HEK293T (cell line): ENCODE measurements around the gene DHRSX.
"Not testable (repeated sequence)": the region's sequence is repeated elsewhere in the genome, so short reads cannot be mapped to it uniquely, and the experiment has no call there.

ENCODE experiments used
- CTCF ChIA-PET: fragments of 350-600 bp; formaldehyde crosslinking; extraction: SDS; loops from one replicate; lab custom pipeline; 2021; ENCODE audit warnings: antibody characterized with exemption, inconsistent platforms; lab: Yijun Ruan, JAX
- POLR2A ChIA-PET: fragments of 350-600 bp; formaldehyde crosslinking; extraction: SDS; loops from one replicate; lab custom pipeline; 2020; ENCODE audit warnings: antibody characterized with exemption, inconsistent platforms; lab: Yijun Ruan, JAX
- DNase-seq: peaks from one replicate; pipeline ENCODE4 v3.0.0; 2012; ENCODE audit warnings: mixed read lengths; ENCODE audit errors: extremely low spot score
- ARNT ChIP-seq: fragments of 450-650 bp; IDR thresholded peaks from 2 replicates; pipeline ENCODE4 v1.6.1; 2017; ENCODE audit warnings: mild to moderate bottlenecking
- BHLHE40 ChIP-seq: fragments of 450-650 bp; IDR thresholded peaks from 2 replicates; pipeline ENCODE4 v1.6.1; 2016; ENCODE audit warnings: mild to moderate bottlenecking, moderate library complexity, borderline replicate concordance
- CTBP1 ChIP-seq: fragments of 450-650 bp; IDR thresholded peaks from 2 replicates; pipeline ENCODE4 v1.6.1; 2016; ENCODE audit warnings: borderline replicate concordance
- ELF4 ChIP-seq: fragments of 450-650 bp; IDR thresholded peaks from 2 replicates; pipeline ENCODE4 v1.6.1; 2017; ENCODE audit warnings: antibody characterized with exemption
- FOXA1 ChIP-seq: fragments of 450-650 bp; IDR thresholded peaks from 2 replicates; pipeline ENCODE4 v1.6.1; 2016; ENCODE audit warnings: mild to moderate bottlenecking
- FOXK2 ChIP-seq: fragments of 450-650 bp; IDR thresholded peaks from 2 replicates; pipeline ENCODE4 v1.6.1; 2016; ENCODE audit warnings: mild to moderate bottlenecking
- FOXM1 ChIP-seq: fragments of 450-650 bp; IDR thresholded peaks from 2 replicates; pipeline ENCODE4 v1.6.1; 2017; ENCODE audit warnings: mild to moderate bottlenecking, borderline replicate concordance
- HDGF ChIP-seq: fragments of 450-650 bp; IDR thresholded peaks from 2 replicates; pipeline ENCODE4 v1.6.1; 2017; ENCODE audit warnings: antibody characterized with exemption, borderline replicate concordance
- L3MBTL2 ChIP-seq: fragments of 450-650 bp; conservative IDR thresholded peaks from 2 replicates; pipeline ENCODE4 v1.6.1; 2016; ENCODE audit warnings: mild to moderate bottlenecking
- LEF1 ChIP-seq: fragments of 450-650 bp; IDR thresholded peaks from 2 replicates; pipeline ENCODE4 v1.6.1; 2017; ENCODE audit warnings: mild to moderate bottlenecking, borderline replicate concordance
- NFRKB ChIP-seq: fragments of 450-650 bp; IDR thresholded peaks from 2 replicates; pipeline ENCODE4 v1.6.1; 2016; ENCODE audit warnings: mild to moderate bottlenecking, moderate library complexity
- PKNOX1 ChIP-seq: fragments of 450-650 bp; IDR thresholded peaks from 2 replicates; pipeline ENCODE4 v1.6.1; 2016
- SP1 ChIP-seq: fragments of 450-650 bp; IDR thresholded peaks from 2 replicates; pipeline ENCODE4 v1.6.1; 2017
- SUZ12 ChIP-seq: fragments of 450-650 bp; IDR thresholded peaks from 2 replicates; pipeline ENCODE4 v1.6.1; 2016; ENCODE audit warnings: mild to moderate bottlenecking
- TARDBP ChIP-seq: fragments of 450-650 bp; IDR thresholded peaks from 2 replicates; pipeline ENCODE4 v1.6.1; 2016
- ZNF384 ChIP-seq: fragments of 450-650 bp; IDR thresholded peaks from 2 replicates; pipeline ENCODE4 v1.6.1; 2016

Gene DHRSX

GRCh38 chrX:2388669-2389068 lies 112.1 kb downstream of the DHRSX start:
- POLR2A ChIA-PET = no interaction called here
- CTCF ChIA-PET = no interaction called here
- no peak for DNase-seq
- TF ChIP-seq ZNF384 (no peak), BHLHE40 (no peak), SP1 (no peak), PKNOX1 (no peak), LEF1 (no peak)

- DNase-seq = no peak
- ChIA-PET POLR2A (no interaction called here), CTCF (no interaction called here)
- no peak for TF ChIP-seq FOXM1
- TF ChIP-seq ZNF384 = no peak
- TF ChIP-seq LEF1 = no peak
- TF ChIP-seq SUZ12 = no peak
- no peak for TF ChIP-seq FOXA1
- TF ChIP-seq HDGF = no peak
- no peak for TF ChIP-seq PKNOX1
- TF ChIP-seq ARNT = no peak
Observed at GRCh38 chrX:2387614-2388239, 113.0 kb downstream of the DHRSX start.

- CTCF ChIA-PET = no interaction called here
- POLR2A ChIA-PET = no interaction called here
- no peak for DNase-seq
- TF ChIP-seq ZNF384 = no peak
Observed at GRCh38 chrX:2385224-2385623, 115.6 kb downstream of the DHRSX start.

- TF ChIP-seq PKNOX1 (no peak), FOXK2 (no peak), ZNF384 (no peak), TARDBP (no peak), L3MBTL2 (no peak), HDGF (no peak), LEF1 (no peak), FOXM1 (no peak), FOXA1 (no peak), SUZ12 (no peak), ARNT (no peak), CTBP1 (no peak), SP1 (no peak), ELF4 (no peak)
- ChIA-PET CTCF (no interaction called here), POLR2A (no interaction called here)
- no peak for DNase-seq
Observed at GRCh38 chrX:2384486-2384885, 116.3 kb downstream of the DHRSX start.

GRCh38 chrX:2383735-2384134 lies 117.0 kb downstream of the DHRSX start:
- ChIA-PET POLR2A (no interaction called here), CTCF (no interaction called here)
- no peak for DNase-seq
- TF ChIP-seq LEF1 (no peak), PKNOX1 (no peak), FOXM1 (no peak), TARDBP (no peak), SP1 (no peak), ARNT (no peak)

GRCh38 chrX:2383144-2383543 lies 117.6 kb downstream of the DHRSX start:
- ChIA-PET POLR2A (no interaction called here), CTCF (no interaction called here)
- DNase-seq = no peak
- TF ChIP-seq PKNOX1 (no peak), TARDBP (no peak), SUZ12 (no peak), ELF4 (no peak), HDGF (no peak), NFRKB (no peak), SP1 (no peak), LEF1 (no peak), FOXM1 (no peak), ZNF384 (no peak), L3MBTL2 (no peak), BHLHE40 (no peak), FOXK2 (no peak), CTBP1 (no peak), FOXA1 (no peak), ARNT (no peak)

- DNase-seq, CTCF ChIA-PET, POLR2A ChIA-PET: not testable (repeated sequence)
Observed at GRCh38 chrX:2382433-2383048, 118.2 kb downstream of the DHRSX start.
